Islet of Langerhans (tissue), 1 donor: ENCODE results near the gene CIART.
"Not testable (repeated sequence)": the region's sequence is repeated elsewhere in the genome, so short reads cannot be mapped to it uniquely, and the experiment has no call there.

ENCODE experiments used
- FAIRE-seq: peaks from one replicate; lab custom pipeline; 2011; peaks lifted over from hg19 to GRCh38; lab: Jason Lieb, UNC

CIART gene

DNA sequence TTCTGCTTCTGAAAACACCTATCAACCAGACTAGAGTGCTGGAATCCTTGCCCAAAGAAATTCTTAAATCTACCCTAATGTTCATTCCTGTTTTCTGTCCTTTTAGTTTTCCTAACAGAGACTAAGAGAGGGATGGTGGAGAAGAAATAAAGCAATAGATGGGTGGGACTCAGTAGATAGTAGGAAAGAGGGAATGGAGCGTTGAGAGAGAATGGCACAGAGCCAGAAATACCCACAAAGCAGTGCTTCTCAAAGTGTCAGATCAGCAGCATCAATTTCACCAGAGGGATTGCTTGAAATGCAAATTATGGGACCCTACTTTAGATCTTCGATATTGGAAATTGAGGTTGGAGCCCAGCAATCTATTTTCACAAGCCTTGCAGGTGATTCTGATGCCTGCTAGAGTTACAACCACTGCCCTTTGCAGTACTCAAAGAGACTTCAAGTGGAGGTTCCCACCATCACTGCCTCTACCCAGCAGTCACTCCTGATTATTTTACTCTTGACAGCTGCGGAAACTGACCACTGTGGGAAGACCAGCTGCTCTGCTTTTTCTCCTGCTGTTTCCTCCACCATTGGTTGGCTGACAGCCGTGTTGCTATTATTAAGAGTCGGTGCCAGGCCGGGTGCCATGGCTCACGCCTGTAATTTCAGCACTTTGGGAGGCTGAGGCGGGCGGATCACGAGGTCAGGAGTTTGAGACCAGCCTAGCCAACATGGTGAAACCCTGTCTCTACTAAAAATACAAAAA lies 27.6 kb downstream of the CIART start:
- FAIRE-seq, result no peak

DNA sequence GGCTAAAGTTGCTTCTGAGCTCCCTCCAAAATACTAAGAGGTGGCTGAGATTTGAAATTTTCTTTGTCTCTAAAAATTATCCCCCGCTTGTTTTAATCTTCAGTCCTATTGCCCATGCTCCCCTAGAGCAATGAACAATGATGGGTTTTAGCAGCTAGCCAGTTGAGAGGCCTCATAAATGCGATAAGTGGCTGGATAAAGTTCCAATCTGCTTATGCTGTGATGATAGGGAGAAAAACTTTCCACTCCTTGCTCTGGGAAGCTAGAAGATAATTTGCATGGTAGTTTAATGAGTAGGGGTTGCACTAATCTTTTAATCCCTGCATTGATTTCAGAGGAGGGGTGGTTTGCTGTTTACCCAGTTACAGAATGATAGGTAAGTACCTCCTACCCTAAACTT lies 29.4 kb downstream of the CIART start:
- no peak for FAIRE-seq

DNA sequence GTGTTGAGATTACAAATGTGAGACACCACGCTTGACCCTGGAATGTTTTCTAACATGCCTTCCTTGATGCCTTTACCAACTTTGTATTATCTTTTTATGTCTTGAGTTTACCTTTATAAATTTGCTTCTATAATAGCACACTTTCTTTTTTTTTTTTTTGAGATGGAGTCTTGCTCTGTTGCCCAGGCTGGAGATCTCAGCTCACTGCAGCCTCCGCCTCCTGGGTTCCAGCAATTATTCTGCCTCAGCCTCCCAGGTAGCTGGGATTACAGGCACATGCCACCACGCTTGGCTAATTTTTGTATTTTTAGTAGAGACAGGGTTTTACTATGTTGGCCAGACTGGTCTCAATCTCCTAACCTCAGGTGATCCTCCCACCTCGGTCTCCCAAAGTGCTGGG lies 32.3 kb downstream of the CIART start:
- not testable (repeated sequence) for FAIRE-seq

DNA sequence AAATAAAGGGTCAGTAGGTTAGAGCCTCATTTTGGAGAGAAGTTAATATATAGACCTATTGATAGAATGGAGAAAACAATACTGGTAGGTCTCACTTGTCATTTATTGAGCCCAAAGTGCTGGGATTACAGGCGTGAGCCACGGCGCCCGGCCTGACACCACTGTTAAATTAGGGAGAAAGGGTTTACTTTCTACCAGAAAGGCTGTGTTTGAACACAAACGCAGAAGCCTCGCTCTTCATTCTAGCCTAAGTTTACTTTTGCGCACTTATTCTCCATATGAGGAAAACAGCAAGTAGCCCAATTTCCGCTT lies 38.3 kb downstream of the CIART start:
- no peak for FAIRE-seq

DNA sequence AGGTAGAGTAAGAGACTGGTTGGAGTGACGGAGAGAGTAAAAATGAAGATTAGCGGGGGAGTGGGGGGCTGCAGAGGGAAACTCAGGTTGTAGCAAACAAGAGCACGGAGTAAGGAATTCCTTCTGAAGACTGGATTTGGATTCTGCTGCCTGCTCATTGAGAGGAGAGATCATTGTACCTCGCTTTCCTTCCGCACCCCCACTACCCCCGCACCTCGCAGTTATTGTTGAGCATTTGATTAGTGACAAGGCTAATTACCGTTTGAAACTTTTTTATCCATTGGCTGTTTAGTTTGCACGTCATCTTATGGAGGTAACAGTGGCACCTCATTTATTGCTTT lies 39.4 kb downstream of the CIART start:
- no peak for FAIRE-seq

DNA sequence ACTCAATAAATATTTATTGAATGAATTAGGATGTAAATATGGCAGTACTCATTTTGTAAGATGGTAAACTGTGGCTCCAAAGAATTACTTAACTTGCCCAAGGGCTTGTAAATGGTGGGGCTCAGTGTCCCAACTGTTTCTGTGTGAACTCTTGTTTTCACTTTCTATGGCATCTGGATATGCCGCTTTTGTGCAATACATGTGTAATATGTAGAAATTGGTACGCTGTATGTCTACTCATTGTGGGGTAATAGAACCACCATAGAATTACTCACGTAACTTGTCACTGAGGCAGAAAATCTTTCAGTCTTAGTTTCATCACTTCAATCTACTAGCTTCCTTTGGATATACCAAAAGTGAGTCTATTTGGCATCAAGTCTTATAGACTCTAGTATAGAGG lies 40.0 kb downstream of the CIART start:
- no peak for FAIRE-seq

DNA sequence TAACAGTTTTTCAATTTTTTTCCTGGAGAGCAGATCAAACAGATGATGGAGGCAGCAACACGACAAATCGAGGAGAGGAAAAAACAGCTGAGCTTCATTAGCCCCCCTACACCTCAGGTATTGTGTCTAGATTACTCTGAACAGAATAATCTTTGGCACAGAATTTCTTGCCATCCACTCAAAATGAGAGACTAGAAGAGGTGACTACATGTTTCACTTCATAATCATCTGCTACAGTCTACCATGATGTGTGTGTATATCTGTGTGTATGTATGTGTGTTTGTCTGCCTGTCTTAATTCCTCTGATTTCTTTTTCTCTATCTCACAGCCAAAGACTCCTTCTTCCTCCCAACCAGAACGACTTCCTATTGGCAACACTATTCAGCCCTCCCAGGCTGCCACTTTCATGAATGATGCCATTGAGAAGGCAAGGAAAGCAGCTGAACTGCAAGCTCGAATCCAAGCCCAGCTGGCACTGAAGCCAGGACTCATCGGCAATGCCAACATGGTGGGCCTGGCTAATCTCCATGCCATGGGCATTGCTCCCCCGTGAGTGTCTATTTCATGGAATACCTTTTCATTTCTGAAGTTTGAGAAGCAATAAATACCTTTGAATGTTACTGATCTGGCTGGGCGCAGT lies 50.4 kb downstream of the CIART start:
- no peak for FAIRE-seq
